Keratinocyte (primary cell): Measurements from ENCODE around the gene FA2H. TPM values are rescaled to one million over a fixed set of nuclear protein-coding genes. Genes with fewer than 3 reads are reported as not detected.
"Not testable (repeated sequence)": the region's sequence is repeated elsewhere in the genome, so short reads cannot be mapped to it uniquely, and the experiment has no call there.

Experiments
- DNase-seq: peaks from one replicate; pipeline ENCODE4 v3.0.0-alpha.2; 2011; ENCODE audit warnings: low read depth, missing footprints, low spot score
- FAIRE-seq: peaks from 2 replicates; lab custom pipeline; 2011; peaks lifted over from hg19 to GRCh38; lab: Jason Lieb, UNC
- H2AFZ ChIP-seq: 2 replicates; pipeline ENCODE4 v1.6.0; 2012; ENCODE audit warnings: low read length, control low read depth, inconsistent platforms; ENCODE audit not compliant: control insufficient read depth
- H3K27ac ChIP-seq: 2 replicates; pipeline ENCODE4 v1.5.1; 2011; ENCODE audit warnings: low read length; ENCODE audit not compliant: control insufficient read depth, insufficient read depth
- H3K27me3 ChIP-seq: 3 replicates; pipeline ENCODE4 v1.6.0; 2011; ENCODE audit warnings: low read length; ENCODE audit not compliant: control insufficient read depth, insufficient read depth; ENCODE audit errors: extremely low read depth
- H3K36me3 ChIP-seq, 2 experiments: 2 replicates in 1 of 2; 3 replicates in 1 of 2; pipeline ENCODE4 v1.5.1; 2011; ENCODE audit warnings: low read length in 2 of 2, mild to moderate bottlenecking in 1 of 2; ENCODE audit not compliant: control insufficient read depth in 2 of 2, insufficient read depth in 2 of 2; ENCODE audit errors: extremely low read depth in 1 of 2
- H3K4me1 ChIP-seq: 3 replicates; pipeline ENCODE4 v1.5.1; 2011; ENCODE audit warnings: low read length; ENCODE audit not compliant: control insufficient read depth, insufficient read depth; ENCODE audit errors: extremely low read depth
- H3K4me2 ChIP-seq: 3 replicates; pipeline ENCODE4 v1.6.0; 2011; ENCODE audit warnings: low read depth, low read length; ENCODE audit not compliant: control insufficient read depth, insufficient read depth; ENCODE audit errors: extremely low read depth
- H3K4me3 ChIP-seq, 3 experiments: fragments of 200-600 bp in 1 of 3; sonication (generic) in 1 of 3; 2 replicates in 2 of 3; 3 replicates in 1 of 3; pipeline ENCODE4 v1.5.1; 2011 to 2016; ENCODE audit warnings: low read length in 3 of 3, mild to moderate bottlenecking in 3 of 3, control low read depth in 2 of 3, inconsistent platforms in 1 of 3, low read depth in 1 of 3, mixed read lengths in 1 of 3, mixed run types in 1 of 3, moderate library complexity in 1 of 3; ENCODE audit not compliant: control insufficient read depth in 2 of 3, insufficient read depth in 2 of 3; ENCODE audit errors: extremely low read depth in 1 of 3
- H3K79me2 ChIP-seq: 2 replicates; pipeline ENCODE4 v1.6.0; 2012; ENCODE audit warnings: low read length; ENCODE audit not compliant: control insufficient read depth, insufficient read depth
- H3K9ac ChIP-seq: 3 replicates; pipeline ENCODE4 v1.6.0; 2011; ENCODE audit warnings: low read length; ENCODE audit not compliant: control insufficient read depth, insufficient read depth; ENCODE audit errors: extremely low read depth
- H3K9me1 ChIP-seq: 3 replicates; pipeline ENCODE4 v1.6.0; 2011; ENCODE audit warnings: low read length; ENCODE audit not compliant: control insufficient read depth, insufficient read depth; ENCODE audit errors: extremely low read depth
- H3K9me3 ChIP-seq: 2 replicates; pipeline ENCODE4 v1.5.1; 2012; ENCODE audit warnings: low read depth, low read length; ENCODE audit not compliant: control insufficient read depth
- H4K20me1 ChIP-seq: 3 replicates; pipeline ENCODE4 v1.6.0; 2011; ENCODE audit warnings: low read length; ENCODE audit not compliant: control insufficient read depth, insufficient read depth; ENCODE audit errors: extremely low read depth
- CTCF ChIP-seq, 3 experiments: IDR thresholded peaks in 1 of 3; conservative IDR thresholded peaks in 1 of 3; optimal IDR thresholded peaks in 1 of 3; 2 replicates in 2 of 3; 3 replicates in 1 of 3; pipeline versions ENCODE3 to v1.5.1; 2011; ENCODE audit warnings: low read length in 3 of 3, mild to moderate bottlenecking in 3 of 3, moderate library complexity in 2 of 3, control low read depth in 1 of 3, inconsistent platforms in 1 of 3; ENCODE audit not compliant: insufficient read depth in 2 of 3; ENCODE audit errors: extremely low read depth in 1 of 3
- EZH2 ChIP-seq: IDR thresholded peaks from one replicate; pipeline ENCODE4 v1.6.1; 2012; ENCODE audit warnings: inconsistent platforms, mild to moderate bottlenecking, low read length, moderate library complexity
- dilution Hi-C: fragments of 300-500 bp; cut with MboI; formaldehyde crosslinking; loops from one replicate; pipeline ENCODE4 v1.7.0; 2020; ENCODE audit warnings: low sequenced_read_pairs; ENCODE audit not compliant: extremely low pct_ligation_motif_present
- polyA plus RNA-seq, 5 experiments: library from polyadenylated mRNA; depleted of rRNA in 3 of 5; stranded (reverse) in 3 of 5; stranded (forward) in 1 of 5; unstranded in 1 of 5; fragments of >200 nt; gene quantifications; 1 replicate in 1 of 5; 2 replicates in 3 of 5; 3 replicates in 1 of 5; pipeline versions ENCODE4 v1.2.1 to v1.2.3, GENCODE V29; 2011 to 2012; ENCODE audit warnings: missing spikeins in 2 of 5, low read depth in 1 of 5, low replicate concordance in 1 of 5

FA2H gene
- polyA plus RNA-seq, 1 donor (not counting 4 experiments of a cell fraction or from before 2014, with no cell fraction given) = 0.16 TPM

DNA sequence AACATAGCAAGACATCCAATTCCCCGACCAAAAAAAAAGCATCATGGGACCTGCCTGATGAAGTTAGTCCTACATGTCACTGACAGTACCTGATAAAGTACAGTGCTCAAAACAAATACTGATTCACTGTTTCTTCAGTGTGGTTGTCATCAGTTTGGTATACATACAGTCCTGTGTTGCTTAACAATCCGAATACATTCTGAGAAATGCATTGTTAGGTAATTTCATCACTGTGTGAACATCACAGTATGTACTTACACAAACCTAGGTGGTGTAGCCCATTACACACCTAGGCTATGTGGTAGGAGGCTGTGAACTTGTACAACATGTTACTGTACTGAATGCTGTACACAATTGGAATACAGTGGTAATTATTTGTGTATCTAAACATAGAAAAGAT is 19.0 kb upstream of the FA2H start:
- FAIRE-seq = peak; percentile 49
- H3K9ac ChIP-seq = no peak overlapping the region
- no peaks in the 10 kb centered on the region for H3K36me3 ChIP-seq
- no peak for TF ChIP-seq CTCF (optimal IDR thresholded peaks at IDR 0.05 in 1 of 3, IDR thresholded peaks at IDR 0.05 in 1 of 3, conservative IDR thresholded peaks at IDR 0.05 in 1 of 3; ENCODE audit: extremely low read depth in 1 of 3, insufficient read depth in 2 of 3, low read length in 3 of 3)
- TF ChIP-seq EZH2 = no peak
- no peak overlapping the region for H3K4me3 ChIP-seq
- H3K27ac ChIP-seq = no peak overlapping the region
- H2AFZ ChIP-seq = no peak overlapping the region
- H3K9me3 ChIP-seq = no peaks in the 10 kb centered on the region
- H3K79me2 ChIP-seq = no peaks in the 10 kb centered on the region
- dilution Hi-C loops = no loop called here
- no peaks in the 10 kb centered on the region for H3K4me1 ChIP-seq
- no peak for DNase-seq
- no peaks in the 10 kb centered on the region for H4K20me1 ChIP-seq
- H3K27me3 ChIP-seq = no peaks in the 10 kb centered on the region
- H3K9me1 ChIP-seq = no peaks in the 10 kb centered on the region
- H3K4me2 ChIP-seq = no peak overlapping the region

GRCh38 chr16:74792225-74792624 is 17.6 kb upstream of the FA2H start:
- FAIRE-seq (no peak), DNase-seq (no peak)
- Histone ChIP-seq H3K4me3 (no peak overlapping the region), H3K9me1 (no peaks in the 10 kb centered on the region), H3K4me2 (no peak overlapping the region), H2AFZ (no peak overlapping the region), H4K20me1 (no peaks in the 10 kb centered on the region), H3K27me3 (no peaks in the 10 kb centered on the region), H3K9ac (no peak overlapping the region), H3K79me2 (no peaks in the 10 kb centered on the region), H3K27ac (no peak overlapping the region), H3K9me3 (no peaks in the 10 kb centered on the region), H3K4me1 (no peaks in the 10 kb centered on the region), H3K36me3 (no peaks in the 10 kb centered on the region)
- dilution Hi-C loops = no loop called here
- no peak for TF ChIP-seq EZH2
- no peak for TF ChIP-seq CTCF (optimal IDR thresholded peaks at IDR 0.05 in 1 of 3, IDR thresholded peaks at IDR 0.05 in 1 of 3, conservative IDR thresholded peaks at IDR 0.05 in 1 of 3; ENCODE audit: extremely low read depth in 1 of 3, insufficient read depth in 2 of 3, low read length in 3 of 3)

DNA sequence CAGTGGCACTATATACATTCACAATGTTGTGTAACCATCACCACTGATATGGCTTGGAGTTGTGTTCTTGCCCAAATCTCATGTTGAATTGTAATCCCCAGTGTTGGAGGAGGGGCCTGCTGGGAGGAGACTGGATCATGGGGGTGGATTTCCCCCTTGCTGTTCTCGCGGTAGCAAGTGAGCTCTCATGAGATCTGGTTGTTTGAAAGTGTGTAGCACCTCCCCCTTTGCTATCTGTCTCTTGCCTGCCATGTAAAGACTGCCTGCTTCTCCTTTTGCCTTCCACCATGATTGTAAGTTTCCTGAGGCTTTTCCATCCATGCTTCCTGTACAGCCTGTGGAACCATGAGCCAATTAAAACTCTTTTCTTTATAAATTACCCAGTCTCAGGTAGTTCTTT is 17.1 kb upstream of the FA2H start:
- H3K27me3 ChIP-seq, H3K9ac ChIP-seq, H3K36me3 ChIP-seq, H2AFZ ChIP-seq, H3K9me1 ChIP-seq, H4K20me1 ChIP-seq, H3K4me2 ChIP-seq, H3K4me3 ChIP-seq, FAIRE-seq, DNase-seq, dilution Hi-C loops, H3K27ac ChIP-seq, H3K79me2 ChIP-seq, H3K9me3 ChIP-seq, H3K4me1 ChIP-seq: not testable (repeated sequence)
